ENCODE data around the gene ETNK2.

ETNK2 gene

GRCh38 chr1:204126956-204127355 lies 24.9 kb downstream of the ETNK2 start:
- H3K4me3 ChIP-seq (replicated peaks; ENCODE audit: low read depth, low read length), result no peak overlapping the region
- no peak for TF ChIP-seq CTCF (IDR thresholded peaks at IDR 0.05; ENCODE audit: low read length, missing control alignments)
- DNase-seq (ENCODE audit: low read depth), result no peak

- no peak overlapping the region for H3K4me3 ChIP-seq (replicated peaks; ENCODE audit: low read depth, low read length)
- DNase-seq (ENCODE audit: low read depth), result no peak
- TF ChIP-seq CTCF (IDR thresholded peaks at IDR 0.05; ENCODE audit: low read length, missing control alignments), result no peak
Measured at GRCh38 chr1:204126386-204126785, 25.5 kb downstream of the ETNK2 start.

GRCh38 chr1:204125759-204126351 lies 26.0 kb downstream of the ETNK2 start:
- no peak for TF ChIP-seq CTCF (IDR thresholded peaks at IDR 0.05; ENCODE audit: low read length, missing control alignments)
- no peak overlapping the region for H3K4me3 ChIP-seq (replicated peaks; ENCODE audit: low read depth, low read length)
- DNase-seq (ENCODE audit: low read depth), result no peak

- no peak for TF ChIP-seq CTCF (IDR thresholded peaks at IDR 0.05; ENCODE audit: low read length, missing control alignments)
- H3K4me3 ChIP-seq (replicated peaks; ENCODE audit: low read depth, low read length), result no peak overlapping the region
- no peak for DNase-seq (ENCODE audit: low read depth)
Measured at GRCh38 chr1:204124639-204125038, 27.2 kb downstream of the ETNK2 start.

- H3K4me3 ChIP-seq (replicated peaks; ENCODE audit: low read depth, low read length), result no peak overlapping the region
- DNase-seq (ENCODE audit: low read depth), result no peak
- TF ChIP-seq CTCF (IDR thresholded peaks at IDR 0.05; ENCODE audit: low read length, missing control alignments), result peak; percentile 44
Measured at GRCh38 chr1:204123376-204123775, 28.5 kb downstream of the ETNK2 start.

GRCh38 chr1:204121840-204122555 lies 29.8 kb downstream of the ETNK2 start:
- DNase-seq (ENCODE audit: low read depth), result no peak
- no peak for TF ChIP-seq CTCF (IDR thresholded peaks at IDR 0.05; ENCODE audit: low read length, missing control alignments)
- H3K4me3 ChIP-seq (replicated peaks; ENCODE audit: low read depth, low read length), result no peak overlapping the region

- no peak for DNase-seq (ENCODE audit: low read depth)
- no peak overlapping the region for H3K4me3 ChIP-seq (replicated peaks; ENCODE audit: low read depth, low read length)
- no peak for TF ChIP-seq CTCF (IDR thresholded peaks at IDR 0.05; ENCODE audit: low read length, missing control alignments)
Measured at GRCh38 chr1:204116539-204116938, 35.3 kb downstream of the ETNK2 start.

Measured in fibroblast of pulmonary artery (primary cell).